Measurements from ENCODE around the gene PLEKHB2. TPM values are rescaled to one million over a fixed set of nuclear protein-coding genes. Genes with fewer than 3 reads are reported as not detected.
A peak's percentile ranks its signal among the peaks of the same experiment; 100 is the strongest.

Gene PLEKHB2
- total and polyA plus RNA-seq, 2 experiments from 2014 or later = 39.8 to 99.2 TPM

GRCh38 chr2:131153529-131153928, 48.4 kb downstream of the PLEKHB2 start (continued):
- TF ChIP-seq, protein P1, sequence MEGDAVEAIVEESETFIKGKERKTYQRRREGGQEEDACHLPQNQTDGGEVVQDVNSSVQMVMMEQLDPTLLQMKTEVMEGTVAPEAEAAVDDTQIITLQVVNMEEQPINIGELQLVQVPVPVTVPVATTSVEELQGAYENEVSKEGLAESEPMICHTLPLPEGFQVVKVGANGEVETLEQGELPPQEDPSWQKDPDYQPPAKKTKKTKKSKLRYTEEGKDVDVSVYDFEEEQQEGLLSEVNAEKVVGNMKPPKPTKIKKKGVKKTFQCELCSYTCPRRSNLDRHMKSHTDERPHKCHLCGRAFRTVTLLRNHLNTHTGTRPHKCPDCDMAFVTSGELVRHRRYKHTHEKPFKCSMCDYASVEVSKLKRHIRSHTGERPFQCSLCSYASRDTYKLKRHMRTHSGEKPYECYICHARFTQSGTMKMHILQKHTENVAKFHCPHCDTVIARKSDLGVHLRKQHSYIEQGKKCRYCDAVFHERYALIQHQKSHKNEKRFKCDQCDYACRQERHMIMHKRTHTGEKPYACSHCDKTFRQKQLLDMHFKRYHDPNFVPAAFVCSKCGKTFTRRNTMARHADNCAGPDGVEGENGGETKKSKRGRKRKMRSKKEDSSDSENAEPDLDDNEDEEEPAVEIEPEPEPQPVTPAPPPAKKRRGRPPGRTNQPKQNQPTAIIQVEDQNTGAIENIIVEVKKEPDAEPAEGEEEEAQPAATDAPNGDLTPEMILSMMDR (conservative IDR thresholded peaks at IDR 0.05; ENCODE audit: low read depth in 2 of 2) = no peak
- TF ChIP-seq CREB1 (CRISPR knock-in tag; IDR thresholded peaks at IDR 0.05; ENCODE audit: low read depth) (no peak), STAT1 (IDR thresholded peaks at IDR 0.05; ENCODE audit: unreplicated experiment) (no peak), ZNF331 (CRISPR knock-in tag; IDR thresholded peaks at IDR 0.05; ENCODE audit: low read depth) (no peak), ETS1 (IDR thresholded peaks at IDR 0.05) (no peak), NANOG (IDR thresholded peaks at IDR 0.05; ENCODE audit: borderline replicate concordance) (no peak)

DNA sequence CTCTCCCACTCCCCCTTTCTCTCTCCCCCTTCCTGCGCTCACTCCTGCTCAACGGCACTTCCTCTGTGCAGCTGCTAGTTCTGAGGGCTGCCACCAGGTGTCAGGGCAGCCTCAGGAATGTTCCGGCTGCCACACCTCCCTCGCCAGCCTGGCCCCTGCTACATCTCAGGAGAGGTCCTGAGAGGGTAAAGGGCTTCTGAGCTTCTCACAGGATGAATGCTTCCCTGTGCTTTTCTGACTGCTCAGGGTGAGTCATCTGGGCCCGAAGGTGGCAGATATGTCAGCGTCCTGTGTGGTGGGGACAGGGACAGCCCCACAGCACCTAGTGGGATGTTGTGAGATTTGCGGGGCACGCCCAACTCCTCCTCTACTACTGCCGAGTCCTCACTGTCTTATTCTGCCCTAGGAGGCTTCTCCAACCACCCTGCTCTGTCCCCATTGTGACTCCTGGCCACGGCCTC, 49.0 kb downstream of the PLEKHB2 start:
- no peak for TF ChIP-seq JUNB (IDR thresholded peaks at IDR 0.05; ENCODE audit: unreplicated experiment)
- TF ChIP-seq, protein P1 (conservative IDR thresholded peaks at IDR 0.05; ENCODE audit: low read depth in 2 of 2) = peak; percentile 97
- TF ChIP-seq POLR2AphosphoS5 (IDR thresholded peaks at IDR 0.05; ENCODE audit: low read depth) = no peak
- no peak for TF ChIP-seq ETS1 (IDR thresholded peaks at IDR 0.05)
- no peak overlapping the region for H3K27ac ChIP-seq (ENCODE audit: low read depth)
- peaks cover 5% of the 10 kb centered on the region; the same call in 1 of the 2 replicates for H3K36me3 ChIP-seq (ENCODE audit: insufficient read depth)
- H4K20me1 ChIP-seq (replicated peaks; ENCODE audit: insufficient read depth) = peaks cover 3% of the 10 kb centered on the region; the same call in 1 of the 2 replicates
- H3K4me1 ChIP-seq (ENCODE audit: insufficient read depth) = no peaks in the 10 kb centered on the region; the same call in 1 of the 2 replicates
- peak overlapping the region; percentile 80; the same call in 1 of the 2 replicates for H2AFZ ChIP-seq
- no peak overlapping the region for H3K27ac Mint-ChIP-seq
- H3K27me3 Mint-ChIP-seq (ENCODE audit: insufficient read depth, low read depth, poor library complexity) = peaks cover 13% of the 10 kb centered on the region
- H3K79me2 ChIP-seq (replicated peaks; ENCODE audit: insufficient read depth) = no peaks in the 10 kb centered on the region
- H3K4me1 Mint-ChIP-seq = peaks cover 19% of the 10 kb centered on the region
- DNase-seq (ENCODE audit: low spot score) = peak; percentile 87
- no peaks in the 10 kb centered on the region for H3K9me2 ChIP-seq (ENCODE audit: insufficient read depth)
- H3K4me2 ChIP-seq = no peak overlapping the region
- H3F3A ChIP-seq (replicated peaks; ENCODE audit: low read depth) = no peaks in the 10 kb centered on the region
- no peaks in the 10 kb centered on the region for H3K27me3 ChIP-seq (ENCODE audit: insufficient read depth)
- H3K4me3 Mint-ChIP-seq = no peak overlapping the region
- no peak overlapping the region for H3K4me3 ChIP-seq
- H3K9me3 Mint-ChIP-seq = no peaks in the 10 kb centered on the region; the same call in 2 of the 3 replicates
- peak; percentile 87 for ATAC-seq
- H3K36me3 Mint-ChIP-seq (ENCODE audit: low read depth) = peaks cover 17% of the 10 kb centered on the region

Data from GM23338 (cell line).